ENCODE results near the gene KIF25. TPM values are rescaled to one million over a fixed set of nuclear protein-coding genes. Genes with fewer than 3 reads are reported as not detected.

KIF25 gene
- total RNA-seq: not detected in 2 replicates

GRCh38 chr6:167997642-167998041, at the start of gene KIF25:
Gene KIF25 (plus strand): TSS chr6:167997671. CDS start chr6:168029586, 31,915 bp downstream.
- intact Hi-C loops (cut with micrococcal nuclease): no loop called here

GRCh38 chr6:167947716-167948115, 49.8 kb upstream of the KIF25 start:
- intact Hi-C loops (cut with micrococcal nuclease): no loop called here

GRCh38 chr6:167948716-167949115, 48.8 kb upstream of the KIF25 start:
- intact Hi-C loops (cut with micrococcal nuclease): no loop called here

- intact Hi-C loops (cut with micrococcal nuclease): no loop called here
Observed at GRCh38 chr6:167949121-167949684, 48.3 kb upstream of the KIF25 start.

GRCh38 chr6:167951781-167952511, 45.5 kb upstream of the KIF25 start:
- intact Hi-C loops (cut with micrococcal nuclease): no loop called here

GRCh38 chr6:167952512-167952859, 45.0 kb upstream of the KIF25 start:
- intact Hi-C loops (cut with micrococcal nuclease): no loop called here

- intact Hi-C loops (cut with micrococcal nuclease): no loop called here
Observed at GRCh38 chr6:167953551-167953950, 43.9 kb upstream of the KIF25 start.

- intact Hi-C loops (cut with micrococcal nuclease): no loop called here
Observed at GRCh38 chr6:167954151-167954550, 43.3 kb upstream of the KIF25 start.

- intact Hi-C loops (cut with micrococcal nuclease): no loop called here
Observed at GRCh38 chr6:167956491-167956890, 41.0 kb upstream of the KIF25 start.

- intact Hi-C loops (cut with micrococcal nuclease): no loop called here
Observed at GRCh38 chr6:167956983-167957492, 40.4 kb upstream of the KIF25 start.

- intact Hi-C loops (cut with micrococcal nuclease): no loop called here
Observed at GRCh38 chr6:167957626-167958025, 39.8 kb upstream of the KIF25 start.

- intact Hi-C loops (cut with micrococcal nuclease): no loop called here
Observed at GRCh38 chr6:167960579-167960978, 36.9 kb upstream of the KIF25 start.

GRCh38 chr6:167962711-167963110, 34.8 kb upstream of the KIF25 start:
- intact Hi-C loops (cut with micrococcal nuclease): no loop called here

- intact Hi-C loops (cut with micrococcal nuclease): no loop called here
Observed at GRCh38 chr6:167963589-167964057, 33.8 kb upstream of the KIF25 start.

- intact Hi-C loops (cut with micrococcal nuclease): no loop called here
Observed at GRCh38 chr6:167965592-167966539, 31.6 kb upstream of the KIF25 start.

GRCh38 chr6:167966540-167966905, 30.9 kb upstream of the KIF25 start:
- intact Hi-C loops (cut with micrococcal nuclease): no loop called here

- intact Hi-C loops (cut with micrococcal nuclease): no loop called here
Observed at GRCh38 chr6:167968091-167968490, 29.4 kb upstream of the KIF25 start.

GRCh38 chr6:167970230-167970629, 27.2 kb upstream of the KIF25 start:
- intact Hi-C loops (cut with micrococcal nuclease): no loop called here

- intact Hi-C loops (cut with micrococcal nuclease): no loop called here
Observed at GRCh38 chr6:167972193-167972592, 25.3 kb upstream of the KIF25 start.

GRCh38 chr6:167973148-167973885, 24.2 kb upstream of the KIF25 start:
- intact Hi-C loops (cut with micrococcal nuclease): no loop called here
